ENCODE results near the gene CX3CL1.

DNA sequence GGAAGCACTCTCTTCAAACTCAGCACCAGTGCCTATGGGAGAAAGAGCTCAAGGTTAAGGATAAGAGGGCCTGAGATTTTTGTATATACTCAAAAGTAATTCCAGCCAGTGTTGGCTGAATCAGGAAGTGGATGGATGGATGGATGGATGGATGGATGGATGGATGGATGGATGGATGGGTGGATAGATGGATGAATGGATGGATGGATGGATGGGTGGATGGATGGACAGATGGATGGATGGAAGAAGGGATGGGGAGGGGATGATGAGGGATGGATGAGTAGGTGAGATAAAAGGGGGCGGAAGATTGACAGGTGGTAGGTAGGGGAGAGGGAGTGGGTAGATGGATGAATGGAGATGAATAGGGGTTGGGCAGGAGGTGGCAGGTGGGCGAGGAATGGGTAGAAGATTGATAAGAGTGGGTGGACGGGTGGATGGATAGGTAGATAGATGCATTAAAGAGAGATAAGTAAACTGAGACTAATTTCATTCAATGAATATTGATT, 4.1 kb downstream of the CX3CL1 start:
- TF ChIP-seq POLR2A (IDR thresholded peaks at IDR 0.05; ENCODE audit: low read depth, low read length) (no peak), TAF1 (IDR thresholded peaks at IDR 0.05; ENCODE audit: borderline replicate concordance, low read depth, low read length) (no peak)

Measured in GM12892 (cell line).